DND-41 (cell line): ENCODE measurements around the gene HSFX1.

Experiments used
- ATAC-seq: fragments of 200-7000 bp; cut with Tn5 transposase; 3 replicates; pipeline ENCODE4 v1.9.1; 2021; ENCODE audit warnings: low read depth; ENCODE audit not compliant: insufficient read depth
- DNase-seq: peaks from one replicate; pipeline ENCODE4 v3.0.0-alpha.2; 2020
- H2AFZ ChIP-seq: 2 replicates; pipeline ENCODE4 v1.6.0; 2012; ENCODE audit warnings: low read depth, low read length
- H3K27ac ChIP-seq: 2 replicates; pipeline ENCODE4 v1.5.1; 2012; ENCODE audit warnings: low read length, inconsistent platforms
- H3K27me3 ChIP-seq: fragments of 200-600 bp; sonication (generic); 2 replicates; pipeline ENCODE4 v1.6.0; 2012; ENCODE audit warnings: low read length, mild to moderate bottlenecking, inconsistent platforms; ENCODE audit not compliant: insufficient read depth, poor library complexity
- H3K36me3 ChIP-seq: 2 replicates; pipeline ENCODE4 v1.5.1; 2012; ENCODE audit warnings: low read length, inconsistent platforms; ENCODE audit not compliant: insufficient read depth
- H3K4me1 ChIP-seq: 2 replicates; pipeline ENCODE4 v1.5.1; 2012; ENCODE audit warnings: mild to moderate bottlenecking, low read length; ENCODE audit not compliant: insufficient read depth
- H3K4me2 ChIP-seq: 2 replicates; pipeline ENCODE4 v1.6.0; 2012; ENCODE audit warnings: mild to moderate bottlenecking, moderate library complexity, low read length, inconsistent platforms; ENCODE audit not compliant: insufficient read depth
- H3K4me3 ChIP-seq, 2 experiments: fragments of 200-600 bp in 1 of 2; shearing (Covaris generic) in 1 of 2; 2 replicates each; pipeline ENCODE4 v1.5.1; 2012 to 2016; ENCODE audit warnings: inconsistent platforms in 2 of 2, low read length in 2 of 2, mild to moderate bottlenecking in 2 of 2, low read depth in 1 of 2, moderate library complexity in 1 of 2
- H3K79me2 ChIP-seq: 2 replicates; pipeline ENCODE4 v1.6.0; 2012; ENCODE audit warnings: low read length, inconsistent platforms; ENCODE audit not compliant: insufficient read depth
- H3K9ac ChIP-seq: 2 replicates; pipeline ENCODE4 v1.6.0; 2012; ENCODE audit warnings: low read depth, mild to moderate bottlenecking, inconsistent platforms, low read length, moderate library complexity
- H3K9me3 ChIP-seq: 2 replicates; pipeline ENCODE4 v1.5.1; 2012; ENCODE audit warnings: low read length, moderate library complexity, mild to moderate bottlenecking, inconsistent platforms; ENCODE audit not compliant: insufficient read depth, severe bottlenecking
- H4K20me1 ChIP-seq: 2 replicates; pipeline ENCODE4 v1.6.0; 2012; ENCODE audit warnings: low read length; ENCODE audit not compliant: insufficient read depth
- CTCF ChIP-seq: IDR thresholded peaks from 2 replicates; pipeline ENCODE4 v1.5.1; 2012; ENCODE audit warnings: borderline replicate concordance, low read length, moderate library complexity, mild to moderate bottlenecking; ENCODE audit not compliant: poor library complexity, severe bottlenecking; ENCODE audit errors: extremely low read depth
- EZH2 ChIP-seq: IDR thresholded peaks from 3 replicates; pipeline ENCODE4 v1.6.1; 2012; ENCODE audit warnings: borderline replicate concordance, low read depth, mild to moderate bottlenecking, moderate library complexity, low read length, inconsistent platforms; ENCODE audit not compliant: severe bottlenecking

HSFX1 gene

GRCh38 chrX:149825424-149825823 is 51.6 kb downstream of the HSFX1 start:
- DNase-seq: peak; percentile 56
- H3K4me2 ChIP-seq: no peak overlapping the region
- H3K36me3 ChIP-seq: no peaks in the 10 kb centered on the region
- no peaks in the 10 kb centered on the region for H3K27me3 ChIP-seq
- no peak overlapping the region for H3K4me3 ChIP-seq
- peak; percentile 59; the same call in 1 of the 3 replicates for ATAC-seq
- H4K20me1 ChIP-seq: no peaks in the 10 kb centered on the region
- TF ChIP-seq EZH2 (no peak), CTCF (peak; percentile 59)
- no peak overlapping the region for H2AFZ ChIP-seq
- H3K4me1 ChIP-seq: no peaks in the 10 kb centered on the region
- H3K9me3 ChIP-seq: no peaks in the 10 kb centered on the region
- H3K27ac ChIP-seq: no peak overlapping the region
- no peaks in the 10 kb centered on the region for H3K79me2 ChIP-seq
- H3K9ac ChIP-seq: no peak overlapping the region
